AG10803 (cell line): ENCODE measurements around the gene MGARP.
A peak's percentile ranks its signal among the peaks of the same experiment; 100 is the strongest.
"Not testable (repeated sequence)": the region's sequence is repeated elsewhere in the genome, so short reads cannot be mapped to it uniquely, and the experiment has no call there.

ENCODE experiments used
- DNase-seq: peaks from one replicate; pipeline ENCODE4 v3.0.0; 2010; ENCODE audit warnings: low read depth
- H3K4me3 ChIP-seq: 2 replicates; pipeline ENCODE4 v1.5.1; 2011; ENCODE audit warnings: mild to moderate bottlenecking, low read length, control low read depth
- TF ChIP-seq, protein P1 (sequence below): conservative IDR thresholded peaks from 2 replicates; pipeline ENCODE4 v1.5.1; 2011; ENCODE audit warnings: mild to moderate bottlenecking, low read length, control low read depth, inconsistent platforms

Gene MGARP

DNA sequence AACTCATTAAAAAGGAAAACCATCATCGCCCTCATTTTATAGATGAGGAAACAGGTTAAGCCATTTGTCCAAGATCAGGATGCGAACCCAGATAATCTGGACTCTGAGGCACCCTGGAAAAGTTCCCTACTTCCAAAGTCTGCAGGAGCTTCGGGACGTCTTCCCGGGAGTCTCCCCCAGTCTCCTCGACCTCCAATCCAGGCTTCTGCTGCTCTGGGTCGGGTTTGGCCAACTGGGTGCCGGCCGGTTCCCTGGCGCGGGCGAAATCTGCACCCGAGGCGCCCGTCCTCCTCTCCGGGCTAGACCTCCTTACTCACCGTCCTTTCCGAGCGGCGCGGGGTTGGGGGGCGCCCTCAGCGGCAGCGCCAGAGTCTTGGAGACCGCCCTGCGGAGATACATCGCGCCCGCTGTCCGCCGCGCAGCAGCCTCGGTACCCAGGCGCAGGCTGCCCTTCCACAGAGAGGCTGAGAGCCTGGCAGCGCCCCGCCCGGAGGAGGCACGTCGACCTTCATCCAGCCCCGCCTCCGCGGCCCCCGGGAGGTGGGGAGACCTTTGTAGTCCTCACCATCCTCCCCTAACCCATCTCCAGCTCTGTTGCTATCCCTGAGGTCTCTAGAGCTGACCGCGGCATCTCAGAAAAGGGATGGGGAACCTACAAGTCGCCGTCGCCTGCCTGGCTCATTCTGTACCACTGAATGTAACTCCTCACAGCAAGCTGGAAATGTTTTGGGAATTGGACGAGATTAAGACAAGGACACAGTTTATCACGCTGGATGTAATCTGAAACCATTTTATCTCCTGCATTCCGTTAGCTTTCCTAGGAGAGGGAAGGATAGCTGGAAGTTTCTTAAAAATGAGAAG is at the start of gene MGARP:
Gene MGARP (minus strand): TSS at position 466 of the 861 bp plus-strand sequence. CDS start 67 bp downstream, at position 399.
- TF ChIP-seq, protein P1, sequence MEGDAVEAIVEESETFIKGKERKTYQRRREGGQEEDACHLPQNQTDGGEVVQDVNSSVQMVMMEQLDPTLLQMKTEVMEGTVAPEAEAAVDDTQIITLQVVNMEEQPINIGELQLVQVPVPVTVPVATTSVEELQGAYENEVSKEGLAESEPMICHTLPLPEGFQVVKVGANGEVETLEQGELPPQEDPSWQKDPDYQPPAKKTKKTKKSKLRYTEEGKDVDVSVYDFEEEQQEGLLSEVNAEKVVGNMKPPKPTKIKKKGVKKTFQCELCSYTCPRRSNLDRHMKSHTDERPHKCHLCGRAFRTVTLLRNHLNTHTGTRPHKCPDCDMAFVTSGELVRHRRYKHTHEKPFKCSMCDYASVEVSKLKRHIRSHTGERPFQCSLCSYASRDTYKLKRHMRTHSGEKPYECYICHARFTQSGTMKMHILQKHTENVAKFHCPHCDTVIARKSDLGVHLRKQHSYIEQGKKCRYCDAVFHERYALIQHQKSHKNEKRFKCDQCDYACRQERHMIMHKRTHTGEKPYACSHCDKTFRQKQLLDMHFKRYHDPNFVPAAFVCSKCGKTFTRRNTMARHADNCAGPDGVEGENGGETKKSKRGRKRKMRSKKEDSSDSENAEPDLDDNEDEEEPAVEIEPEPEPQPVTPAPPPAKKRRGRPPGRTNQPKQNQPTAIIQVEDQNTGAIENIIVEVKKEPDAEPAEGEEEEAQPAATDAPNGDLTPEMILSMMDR: no peak
- DNase-seq: no peak
- peak within 1 kb of the TSS; percentile 49 for H3K4me3 ChIP-seq

DNA sequence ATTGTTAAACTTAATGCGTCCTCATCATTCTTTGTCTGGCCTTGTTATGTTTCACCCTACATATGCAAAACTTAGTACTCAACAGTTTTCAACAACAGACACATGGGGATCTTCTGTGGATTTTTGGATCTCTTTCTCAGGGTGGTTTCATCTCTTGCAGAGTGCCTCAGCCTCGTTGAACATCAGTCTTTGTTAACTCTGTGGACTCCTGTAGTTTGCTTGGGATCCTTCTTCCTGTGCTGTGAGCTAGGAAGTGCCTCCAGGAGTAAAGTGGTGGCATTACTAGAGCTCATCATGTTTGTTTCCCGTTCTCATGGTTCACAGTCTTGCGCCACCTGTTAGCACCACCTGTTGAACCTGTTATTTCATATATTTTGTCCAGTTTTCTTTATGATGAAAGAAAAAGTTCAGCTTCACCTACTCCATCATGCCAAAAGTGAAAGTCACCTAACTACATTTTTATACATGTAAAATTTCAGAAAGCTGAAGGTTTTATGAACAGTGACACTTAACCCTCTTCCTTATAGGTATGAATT is 49.7 kb upstream of the MGARP start:
- H3K4me3 ChIP-seq: no peak overlapping the region
- TF ChIP-seq, protein P1: no peak
- no peak for DNase-seq

DNA sequence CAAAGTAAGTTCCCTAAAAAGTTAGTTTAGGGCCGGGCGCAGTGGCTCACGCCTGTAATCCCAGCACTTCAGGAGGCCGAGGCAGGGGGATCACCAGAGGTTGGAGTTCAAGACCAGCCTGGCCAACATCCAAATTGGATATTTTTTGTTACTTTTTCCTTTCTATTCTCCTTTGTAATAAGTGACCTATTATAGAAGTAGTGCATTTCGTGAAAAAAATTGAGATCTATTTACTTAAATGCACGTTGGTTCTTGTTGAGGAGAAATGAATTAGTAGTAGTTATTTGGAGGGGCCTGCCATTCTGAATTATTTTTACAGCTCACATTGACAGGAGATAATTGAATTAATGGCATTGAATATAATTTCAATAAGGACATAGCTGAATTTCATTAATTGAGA is 44.6 kb upstream of the MGARP start:
- H3K4me3 ChIP-seq: no peak overlapping the region
- TF ChIP-seq, protein P1: no peak
- no peak for DNase-seq

DNA sequence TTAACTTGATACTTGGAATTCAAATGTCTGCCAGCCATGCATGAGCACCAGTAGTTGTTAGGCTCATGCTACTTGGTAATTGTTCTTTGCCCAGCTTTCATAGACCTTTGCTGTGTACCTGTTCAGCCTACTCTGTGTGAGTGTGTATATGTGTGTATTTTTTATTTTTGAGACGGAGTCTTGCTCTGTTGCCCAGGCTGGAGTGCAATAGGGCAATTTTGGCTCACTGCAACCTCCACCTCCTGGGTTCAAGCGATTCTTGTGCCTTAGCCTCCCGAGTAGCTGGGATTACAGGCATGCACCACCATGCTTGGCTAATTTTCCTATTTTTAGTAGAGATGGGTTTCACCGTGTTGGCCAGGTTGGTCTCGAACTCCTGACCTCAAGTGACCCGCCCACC is 42.5 kb upstream of the MGARP start:
- DNase-seq, H3K4me3 ChIP-seq: not testable (repeated sequence)

DNA sequence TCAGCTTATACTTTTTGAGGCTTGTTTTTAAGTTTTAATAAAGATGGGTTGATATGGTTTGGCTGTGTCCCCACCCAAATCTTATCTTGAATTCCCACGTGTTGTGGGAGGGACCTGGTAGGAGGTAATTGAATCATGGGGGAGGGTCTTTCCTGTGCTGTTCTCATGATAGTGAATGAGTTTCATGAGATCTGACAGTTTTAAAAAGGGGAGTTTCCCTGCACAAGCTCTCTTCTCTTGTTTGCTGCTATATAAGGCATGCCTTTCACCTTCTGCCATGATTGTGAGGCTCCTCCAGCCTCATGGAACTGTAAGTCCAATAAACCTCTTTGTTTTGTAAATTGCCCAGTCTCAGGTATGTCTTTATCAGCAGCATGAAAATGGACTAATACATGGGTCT is 42.0 kb upstream of the MGARP start:
- not testable (repeated sequence) for DNase-seq

DNA sequence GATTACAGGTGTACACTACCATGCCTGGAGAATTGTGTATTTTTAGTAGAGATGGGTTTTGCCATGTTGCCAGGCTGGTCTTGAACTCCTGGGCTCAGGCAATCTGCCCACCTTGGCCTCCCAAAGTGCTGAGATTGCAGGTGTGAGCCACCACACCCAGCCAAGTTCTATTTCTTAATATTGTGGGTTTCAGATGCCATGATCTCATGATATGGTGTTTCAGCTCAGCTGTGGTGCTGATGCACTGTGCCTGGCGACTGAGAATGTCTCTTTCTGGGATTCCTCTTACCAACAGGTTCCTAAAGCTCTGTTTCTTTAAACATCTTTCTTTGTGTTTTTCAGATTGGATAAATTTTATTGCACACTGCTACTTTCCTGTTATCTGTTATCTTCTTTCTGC is 39.5 kb upstream of the MGARP start:
- TF ChIP-seq, protein P1: no peak
- no peak for DNase-seq
- no peak overlapping the region for H3K4me3 ChIP-seq

More for the DNA sequence above, 42.0 kb upstream of the MGARP start:
- H3K4me3 ChIP-seq: not testable (repeated sequence)

DNA sequence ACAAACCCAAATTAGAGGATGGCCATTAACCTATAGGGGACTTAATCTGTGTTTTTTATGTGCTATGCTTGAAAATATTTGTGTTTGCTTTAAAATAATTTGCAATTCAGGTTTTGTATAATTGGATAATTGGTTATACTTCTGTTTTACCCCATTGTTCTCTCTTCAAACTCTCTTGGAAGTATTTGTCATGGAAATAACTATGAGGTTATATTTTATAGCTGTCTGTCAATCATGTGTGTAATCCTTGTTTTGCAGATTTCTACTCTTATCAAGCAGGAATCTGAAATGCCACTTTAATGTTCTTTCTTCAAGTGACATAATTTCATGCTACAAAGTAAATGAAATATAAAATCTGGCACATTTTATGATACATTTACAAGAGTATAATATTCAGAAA is 37.6 kb upstream of the MGARP start:
- DNase-seq: no peak
- TF ChIP-seq, protein P1: no peak
- no peak overlapping the region for H3K4me3 ChIP-seq

DNA sequence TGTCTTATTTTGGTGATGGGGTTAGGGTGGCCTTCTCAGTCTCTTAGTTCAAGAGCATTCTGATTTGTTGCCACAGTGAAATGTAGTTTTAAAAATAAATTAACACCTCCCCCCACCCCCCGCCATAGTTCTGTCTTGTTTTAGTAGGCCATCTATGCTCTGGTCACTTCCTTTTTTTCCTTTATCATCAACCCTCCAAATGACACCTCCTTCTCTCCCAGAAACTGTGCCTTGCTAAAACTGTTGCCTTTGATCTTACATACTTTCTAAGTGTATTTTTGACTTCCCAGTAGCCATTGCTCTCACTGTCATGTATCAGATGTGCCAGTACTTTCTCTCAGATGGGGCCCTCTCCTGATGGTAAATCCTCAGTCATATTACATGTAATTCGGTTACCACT is 36.7 kb upstream of the MGARP start:
- TF ChIP-seq, protein P1: no peak
- H3K4me3 ChIP-seq: no peak overlapping the region
- no peak for DNase-seq
